Thyroid gland (tissue), 4 donors: ENCODE results near the gene PPM1L.

ENCODE experiments used
- CTCF ChIP-seq, 6 experiments: fragments of 200-600 bp in 3 of 6; fragments of 450-650 bp in 3 of 6; sonication (generic) in 3 of 6; IDR thresholded peaks; one replicate each; pipeline ENCODE4 v1.5.1; 2016 to 2019; ENCODE audit warnings: antibody characterized with exemption in 6 of 6, mild to moderate bottlenecking in 2 of 6, inconsistent platforms in 1 of 6, moderate library complexity in 1 of 6
- POLR2A ChIP-seq, 2 donors: fragments of 450-650 bp; IDR thresholded peaks; one replicate each; pipeline ENCODE4 v1.6.1; 2017; ENCODE audit warnings: antibody characterized with exemption in 2 of 2, mild to moderate bottlenecking in 2 of 2, moderate library complexity in 1 of 2

- TF ChIP-seq CTCF (IDR thresholded peaks at IDR 0.05) (no peak), POLR2A (IDR thresholded peaks at IDR 0.05) (no peak)
Measured at GRCh38 chr3:161025911-161026310, 269.9 kb downstream of the PPM1L start.
